Activated T-helper 1 cell treated with anti-CD3 and anti-CD28 coated beads, Interleukin-12 subunit alpha, Interleukin-12 subunit beta, Interleukin-2, Interleukin-4 antibody, amounts not matched to agents 30 ng/mL and 10 ng/mL and 1 ng/mL, durations not matched to agents 14 hours and 24 hours and 36 hours (primary cell): ENCODE data around the gene SQOR. TPM values are rescaled to one million over a fixed set of nuclear protein-coding genes. Genes with fewer than 3 reads are reported as not detected.

Source experiments
- DNase-seq: peaks from one replicate; pipeline ENCODE4 v3.0.0; 2021; ENCODE audit warnings: low spot score
- H3K27ac Mint-ChIP-seq: one replicate; pipeline ENCODE4 v1.8.0; 2021; ENCODE audit warnings: mild to moderate bottlenecking, mixed read lengths
- H3K27me3 Mint-ChIP-seq: one replicate; pipeline ENCODE4 v1.8.0; 2022; ENCODE audit warnings: mild to moderate bottlenecking, moderate library complexity, mixed read lengths; ENCODE audit not compliant: insufficient read depth
- H3K36me3 Mint-ChIP-seq: one replicate; pipeline ENCODE4 v1.8.0; 2021; ENCODE audit warnings: low read depth, mixed read lengths
- H3K4me1 Mint-ChIP-seq: one replicate; pipeline ENCODE4 v1.8.0; 2021; ENCODE audit warnings: low read depth, mixed read lengths
- H3K4me3 Mint-ChIP-seq: one replicate; pipeline ENCODE4 v1.8.0; 2021; ENCODE audit warnings: mild to moderate bottlenecking, moderate library complexity, mixed read lengths
- H3K9me3 Mint-ChIP-seq: one replicate; pipeline ENCODE4 v1.8.0; 2021; ENCODE audit warnings: mixed read lengths
- intact Hi-C: fragments of 100-400 bp; cut with micrococcal nuclease; formaldehyde crosslinking; loops from one replicate; pipeline ENCODE4 v1.15.1; 2024
- total RNA-seq: library from RNA; stranded (reverse); gene quantifications from 2 replicates; pipeline ENCODE4 v1.2.3, GENCODE V29; 2022

The SQOR gene
- total RNA-seq, 1 donor from 2014 or later = 96.0 TPM

DNA sequence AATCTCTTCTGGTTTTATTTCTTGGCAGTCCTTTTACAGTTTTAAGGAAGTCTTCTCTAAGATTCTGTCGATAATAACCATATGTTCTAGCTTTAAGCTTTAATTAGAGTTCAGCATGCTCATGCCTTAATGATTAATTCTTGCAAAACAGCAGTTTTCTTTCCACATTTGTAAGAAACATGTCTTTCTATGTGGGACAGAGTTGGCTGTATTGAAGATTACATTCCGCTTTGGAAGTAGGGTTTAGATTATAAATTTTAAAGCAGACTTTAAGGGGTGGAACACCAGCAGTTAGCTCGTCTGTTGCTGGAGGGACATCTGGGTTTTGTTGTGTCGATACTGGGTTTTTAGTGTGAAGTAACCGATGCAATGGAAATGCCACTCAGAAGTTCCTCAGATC is 35.3 kb downstream of the SQOR start:
- intact Hi-C loops = no loop called here
- Mint-ChIP-seq H3K4me1 (peaks cover 5% of the 10 kb centered on the region), H3K36me3 (peaks cover 51% of the 10 kb centered on the region), H3K27me3 (no peaks in the 10 kb centered on the region), H3K9me3 (peaks cover 3% of the 10 kb centered on the region), H3K27ac (peak overlapping the region; percentile 3), H3K4me3 (no peak overlapping the region)
- no peak for DNase-seq

DNA sequence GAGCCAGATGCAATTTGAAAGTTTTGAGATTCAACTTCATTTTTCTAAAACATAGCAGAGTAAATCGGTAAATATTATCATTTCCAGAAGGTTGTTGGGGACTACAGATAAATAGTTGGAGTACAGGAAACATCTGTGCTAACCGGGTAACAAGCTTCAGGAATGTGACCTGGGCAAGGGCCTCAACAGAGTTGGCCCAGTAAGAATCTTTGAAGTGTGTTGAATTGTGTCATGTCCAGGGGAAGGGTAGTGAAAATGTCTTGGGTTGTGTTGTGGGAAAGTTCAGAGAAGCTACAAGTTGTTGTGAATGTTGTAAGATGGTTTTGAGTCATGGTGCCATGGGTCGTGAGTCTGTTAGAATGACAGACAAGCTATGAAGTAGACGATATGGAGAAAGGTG is 35.7 kb downstream of the SQOR start:
- Mint-ChIP-seq H3K9me3 (peaks cover 3% of the 10 kb centered on the region), H3K27me3 (no peaks in the 10 kb centered on the region), H3K4me3 (no peak overlapping the region), H3K4me1 (peaks cover 5% of the 10 kb centered on the region), H3K27ac (peak overlapping the region; percentile 3), H3K36me3 (peaks cover 51% of the 10 kb centered on the region)
- DNase-seq = no peak
- intact Hi-C loops = no loop called here

DNA sequence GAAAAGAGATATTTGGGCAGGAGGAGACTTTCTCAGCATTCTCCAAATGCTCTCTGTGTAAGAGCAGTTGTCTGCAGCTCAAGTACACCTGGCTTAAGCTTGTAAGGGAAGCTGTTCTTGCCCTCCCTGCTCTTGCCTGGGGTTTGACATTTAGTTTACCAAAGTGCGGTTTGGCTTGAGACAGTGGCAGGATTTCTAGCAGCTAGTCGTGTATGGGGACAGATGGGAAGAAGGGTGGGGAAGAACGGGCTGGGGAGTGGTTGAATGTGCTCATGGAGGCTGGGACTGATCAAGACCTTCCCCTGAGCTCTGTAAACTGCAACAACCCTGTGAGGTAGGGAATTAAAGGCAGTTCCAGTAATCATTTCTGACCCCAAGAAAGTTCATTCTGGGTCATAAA is 39.8 kb downstream of the SQOR start:
- peaks cover 59% of the 10 kb centered on the region for H3K36me3 Mint-ChIP-seq

DNA sequence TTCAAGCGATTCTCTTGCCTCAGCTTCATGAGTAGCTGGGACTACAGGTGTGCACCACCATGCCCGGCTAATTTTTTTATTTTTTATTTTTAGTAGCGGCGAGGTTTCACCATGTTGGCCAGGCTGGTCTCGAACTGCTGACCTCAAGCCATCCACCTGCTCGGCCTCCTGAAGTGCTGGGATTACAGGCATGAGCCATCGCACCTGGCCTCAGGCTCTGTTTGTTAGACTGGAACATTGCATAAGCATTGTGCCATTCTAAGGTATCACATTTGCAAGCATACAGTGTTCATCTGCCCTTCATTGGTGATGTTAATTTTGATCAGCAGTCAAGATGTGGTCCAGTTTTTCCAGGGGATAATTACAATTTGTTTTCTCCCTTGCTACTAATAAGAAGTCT is 43.0 kb downstream of the SQOR start:
- no peaks in the 10 kb centered on the region for H3K9me3 Mint-ChIP-seq

More for the DNA sequence above, 39.8 kb downstream of the SQOR start:
- no peaks in the 10 kb centered on the region for H3K27me3 Mint-ChIP-seq
- no peaks in the 10 kb centered on the region for H3K9me3 Mint-ChIP-seq
- no peaks in the 10 kb centered on the region for H3K4me1 Mint-ChIP-seq
- no peak for DNase-seq
- H3K27ac Mint-ChIP-seq = no peak overlapping the region
- H3K4me3 Mint-ChIP-seq = no peak overlapping the region
- intact Hi-C loops = no loop called here

DNA sequence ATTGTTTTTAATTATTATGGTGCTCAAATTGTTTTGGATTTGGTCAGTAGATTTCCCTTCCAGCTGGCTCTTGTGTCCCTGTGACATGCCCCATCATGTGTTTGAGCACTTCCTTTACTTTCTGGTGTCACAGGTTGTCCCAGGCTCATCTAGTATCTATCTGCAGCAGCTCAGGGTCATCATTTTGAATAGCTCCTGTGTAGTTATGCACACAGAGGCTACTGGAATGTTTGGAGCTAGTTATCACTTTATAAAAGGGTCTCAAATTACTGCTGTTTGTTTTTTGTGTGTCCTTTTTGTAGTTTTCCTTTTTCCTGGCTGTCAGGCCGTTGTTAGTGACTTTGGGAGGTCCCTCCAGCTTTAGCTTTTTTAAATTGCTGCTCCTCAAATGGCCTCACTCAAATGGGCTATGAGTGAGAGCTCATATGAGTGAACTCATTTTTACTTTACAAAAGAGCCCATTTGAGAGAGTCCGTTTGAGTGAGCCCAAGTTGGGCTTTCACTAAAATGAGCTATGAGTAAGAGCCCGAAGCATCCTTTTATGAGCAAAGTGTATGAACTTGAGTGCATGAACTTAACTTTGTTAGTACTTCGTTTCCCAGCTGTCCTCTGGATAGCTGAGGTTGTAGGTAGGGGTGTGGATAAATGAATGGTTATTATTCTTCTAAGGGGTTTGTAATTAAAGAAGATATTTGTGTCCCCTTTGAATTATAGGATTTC is 43.8 kb downstream of the SQOR start:
- Mint-ChIP-seq H3K9me3 (no peaks in the 10 kb centered on the region), H3K4me3 (no peak overlapping the region), H3K4me1 (no peaks in the 10 kb centered on the region), H3K27me3 (no peaks in the 10 kb centered on the region), H3K36me3 (peaks cover 46% of the 10 kb centered on the region), H3K27ac (no peak overlapping the region)
- DNase-seq = no peak
- intact Hi-C loops = no loop called here

More for the DNA sequence above, 43.0 kb downstream of the SQOR start:
- Mint-ChIP-seq H3K27me3 (no peaks in the 10 kb centered on the region), H3K4me1 (no peaks in the 10 kb centered on the region), H3K27ac (no peak overlapping the region), H3K4me3 (no peak overlapping the region), H3K36me3 (peaks cover 52% of the 10 kb centered on the region)
- intact Hi-C loops = no loop called here
- no peak for DNase-seq

DNA sequence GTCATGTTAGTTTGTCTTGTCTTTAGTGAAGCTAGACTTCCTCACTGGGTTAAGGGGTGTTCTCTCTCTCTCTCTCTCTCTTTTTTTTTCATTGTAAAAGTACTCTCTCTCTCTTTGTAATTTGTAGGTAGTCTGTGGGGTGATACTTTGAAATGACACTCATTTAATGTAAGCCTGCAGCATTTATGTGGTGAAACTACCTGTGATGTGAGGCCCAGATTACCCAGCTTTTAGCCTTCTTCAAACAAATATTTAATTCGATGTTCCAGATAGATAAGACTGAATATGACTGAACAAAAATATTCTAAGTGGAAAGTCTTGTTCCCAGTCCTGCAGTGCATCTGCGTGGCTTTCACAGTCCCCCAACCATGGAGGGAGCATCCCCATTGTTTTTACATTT is 49.7 kb downstream of the SQOR start:
- Mint-ChIP-seq H3K9me3 (no peaks in the 10 kb centered on the region), H3K4me1 (no peaks in the 10 kb centered on the region), H3K27me3 (no peaks in the 10 kb centered on the region), H3K4me3 (no peak overlapping the region), H3K27ac (peak overlapping the region; percentile 36), H3K36me3 (peaks cover 41% of the 10 kb centered on the region)
- DNase-seq = no peak
- intact Hi-C loops = no loop called here

DNA sequence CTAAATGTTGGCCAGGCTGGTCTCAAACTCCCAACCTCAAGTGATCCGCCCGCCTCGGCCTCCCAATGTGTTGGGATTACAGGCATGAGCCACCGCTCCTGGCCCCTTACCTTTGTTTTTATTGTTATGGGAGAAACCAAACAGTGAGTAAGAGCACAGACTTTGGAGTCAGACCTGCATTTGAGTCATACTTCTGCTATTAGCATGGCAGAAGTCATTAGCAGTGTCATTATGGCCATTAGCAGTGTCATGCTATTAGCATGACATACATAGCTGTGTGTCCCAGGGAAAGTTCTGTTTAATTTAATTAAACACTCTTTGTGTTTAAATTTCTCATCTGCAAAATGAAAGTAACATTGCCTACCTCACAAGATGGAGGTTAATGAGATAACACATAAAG is 54.8 kb downstream of the SQOR start:
- Mint-ChIP-seq H3K4me1 (no peaks in the 10 kb centered on the region), H3K9me3 (no peaks in the 10 kb centered on the region), H3K27ac (no peak overlapping the region), H3K36me3 (peaks cover 46% of the 10 kb centered on the region), H3K4me3 (no peak overlapping the region), H3K27me3 (no peaks in the 10 kb centered on the region)
- intact Hi-C loops = no loop called here
- no peak for DNase-seq

DNA sequence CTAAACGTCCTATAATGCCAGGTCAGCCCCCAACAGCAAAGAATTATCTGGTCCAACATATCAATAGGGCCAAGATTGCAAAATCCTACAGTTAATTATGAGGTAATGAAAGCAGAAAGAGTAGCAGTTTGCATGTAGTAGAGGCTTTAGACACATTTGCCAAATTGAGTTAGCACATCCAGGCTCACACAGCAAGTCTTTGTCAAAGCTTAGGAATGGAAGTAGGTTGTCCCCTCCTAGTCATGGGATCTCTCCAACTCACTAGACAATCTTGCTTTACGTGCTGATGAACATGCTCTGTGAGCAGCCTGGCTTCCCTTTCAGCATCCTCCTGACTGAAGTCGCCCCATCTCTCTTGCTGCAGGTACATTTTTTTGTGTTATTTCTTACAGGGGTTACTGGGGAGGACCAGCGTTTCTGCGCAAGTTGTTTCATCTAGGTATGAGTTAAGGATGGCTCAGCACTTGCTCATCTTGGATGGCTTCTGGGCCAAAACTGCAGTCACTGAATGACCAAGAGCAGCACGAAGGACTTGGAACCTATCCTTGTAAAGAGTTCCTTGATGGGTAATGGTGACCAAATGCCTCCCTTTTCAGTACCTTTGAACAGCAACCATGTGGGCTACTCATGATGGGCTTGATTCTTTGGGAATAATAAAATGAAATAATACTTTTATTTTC is 55.9 kb downstream of the SQOR start:
- Mint-ChIP-seq H3K36me3 (peaks cover 39% of the 10 kb centered on the region), H3K9me3 (no peaks in the 10 kb centered on the region), H3K27me3 (no peaks in the 10 kb centered on the region), H3K27ac (no peak overlapping the region), H3K4me1 (no peaks in the 10 kb centered on the region), H3K4me3 (no peak overlapping the region)
- intact Hi-C loops = no loop called here
- DNase-seq = no peak

DNA sequence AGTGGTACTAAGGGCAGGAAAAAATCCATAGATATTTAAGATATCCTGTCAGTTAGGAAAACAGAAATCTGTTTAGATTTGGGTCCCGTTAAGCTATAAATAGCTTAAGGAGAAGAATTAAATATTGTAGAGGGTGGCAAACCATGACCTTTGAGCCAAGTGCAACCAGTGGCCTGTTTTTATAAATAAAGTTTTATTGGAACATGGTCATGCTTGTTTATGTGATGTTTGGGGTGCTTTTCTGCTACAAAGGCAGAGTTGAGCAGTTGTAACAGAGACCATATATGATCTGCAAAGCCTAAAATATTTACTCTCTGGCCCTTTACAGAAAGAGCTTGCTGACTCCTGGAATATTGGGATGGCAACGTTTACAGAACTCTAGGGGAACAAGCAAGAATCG is 66.3 kb downstream of the SQOR start:
- Mint-ChIP-seq H3K9me3 (no peaks in the 10 kb centered on the region), H3K27me3 (peaks cover 21% of the 10 kb centered on the region), H3K36me3 (no peaks in the 10 kb centered on the region), H3K4me1 (peaks cover 16% of the 10 kb centered on the region), H3K4me3 (no peak overlapping the region), H3K27ac (no peak overlapping the region)
- no peak for DNase-seq
- intact Hi-C loops = loop anchor here (10.0 kb wide), 1 partner anchor 246 kb away; no protein-coding TSS in a partner anchor

DNA sequence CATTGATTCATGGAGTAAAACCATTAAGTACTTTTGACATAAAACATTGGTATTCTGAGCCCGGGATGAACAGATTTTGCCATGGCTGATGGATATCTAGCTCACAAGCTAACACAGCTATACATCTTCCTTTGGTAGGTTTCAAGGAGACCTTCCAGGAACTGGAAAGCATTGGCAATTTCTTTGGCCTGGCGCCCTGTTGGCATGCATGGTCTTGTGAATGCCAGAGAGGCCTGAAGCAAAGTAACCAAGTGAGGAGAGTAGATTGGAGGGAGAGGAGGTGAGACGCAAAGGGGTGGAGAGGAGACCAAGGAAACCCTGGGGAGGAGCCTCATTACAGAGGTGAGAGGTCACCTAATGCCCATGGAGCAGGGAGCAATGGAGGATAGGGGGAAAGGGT is 67.2 kb downstream of the SQOR start:
- Mint-ChIP-seq H3K27me3 (peaks cover 21% of the 10 kb centered on the region), H3K27ac (no peak overlapping the region), H3K4me3 (no peak overlapping the region), H3K9me3 (no peaks in the 10 kb centered on the region), H3K4me1 (peaks cover 16% of the 10 kb centered on the region), H3K36me3 (no peaks in the 10 kb centered on the region)
- intact Hi-C loops = loop anchor here (10.0 kb wide), 1 partner anchor 247 kb away; no protein-coding TSS in a partner anchor
- no peak for DNase-seq

DNA sequence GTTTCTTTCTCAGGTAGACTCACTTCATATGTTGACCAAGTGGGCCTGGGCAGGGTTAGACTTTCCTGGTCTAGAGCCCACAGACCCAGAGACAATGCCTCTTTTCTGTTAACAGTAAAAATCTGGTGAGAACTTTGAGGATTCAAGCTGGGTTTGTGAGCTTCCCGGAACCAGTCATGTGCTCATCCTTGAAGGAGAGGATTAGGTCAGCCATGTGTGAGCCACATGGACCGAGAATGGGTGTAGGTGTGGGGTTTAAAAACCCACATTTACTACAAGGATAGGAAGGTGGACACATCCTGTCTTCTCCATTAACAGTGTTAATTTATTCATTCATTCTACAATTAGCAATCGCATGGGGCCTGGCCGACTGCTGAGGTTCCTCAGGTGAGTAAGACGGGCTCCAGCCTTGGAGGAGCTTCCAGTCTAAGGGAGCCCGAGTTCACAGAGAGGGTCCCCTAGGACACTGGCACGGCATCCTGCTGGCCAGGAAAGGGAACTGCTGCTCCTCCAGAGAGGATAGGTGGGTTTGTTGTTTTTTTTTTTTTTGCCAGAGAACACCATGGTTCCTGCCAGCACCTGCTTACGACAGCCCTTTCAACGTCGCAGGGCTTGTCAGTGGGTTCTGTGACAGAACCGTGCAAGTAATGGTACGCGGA is 69.0 kb downstream of the SQOR start:
- Mint-ChIP-seq H3K27me3 (peaks cover 21% of the 10 kb centered on the region), H3K36me3 (no peaks in the 10 kb centered on the region), H3K4me3 (peak overlapping the region; percentile 85), H3K9me3 (no peaks in the 10 kb centered on the region), H3K4me1 (peaks cover 16% of the 10 kb centered on the region), H3K27ac (no peak overlapping the region)
- DNase-seq = no peak
- intact Hi-C loops = loop anchor here (10.0 kb wide), 1 partner anchor 249 kb away; no protein-coding TSS in a partner anchor

DNA sequence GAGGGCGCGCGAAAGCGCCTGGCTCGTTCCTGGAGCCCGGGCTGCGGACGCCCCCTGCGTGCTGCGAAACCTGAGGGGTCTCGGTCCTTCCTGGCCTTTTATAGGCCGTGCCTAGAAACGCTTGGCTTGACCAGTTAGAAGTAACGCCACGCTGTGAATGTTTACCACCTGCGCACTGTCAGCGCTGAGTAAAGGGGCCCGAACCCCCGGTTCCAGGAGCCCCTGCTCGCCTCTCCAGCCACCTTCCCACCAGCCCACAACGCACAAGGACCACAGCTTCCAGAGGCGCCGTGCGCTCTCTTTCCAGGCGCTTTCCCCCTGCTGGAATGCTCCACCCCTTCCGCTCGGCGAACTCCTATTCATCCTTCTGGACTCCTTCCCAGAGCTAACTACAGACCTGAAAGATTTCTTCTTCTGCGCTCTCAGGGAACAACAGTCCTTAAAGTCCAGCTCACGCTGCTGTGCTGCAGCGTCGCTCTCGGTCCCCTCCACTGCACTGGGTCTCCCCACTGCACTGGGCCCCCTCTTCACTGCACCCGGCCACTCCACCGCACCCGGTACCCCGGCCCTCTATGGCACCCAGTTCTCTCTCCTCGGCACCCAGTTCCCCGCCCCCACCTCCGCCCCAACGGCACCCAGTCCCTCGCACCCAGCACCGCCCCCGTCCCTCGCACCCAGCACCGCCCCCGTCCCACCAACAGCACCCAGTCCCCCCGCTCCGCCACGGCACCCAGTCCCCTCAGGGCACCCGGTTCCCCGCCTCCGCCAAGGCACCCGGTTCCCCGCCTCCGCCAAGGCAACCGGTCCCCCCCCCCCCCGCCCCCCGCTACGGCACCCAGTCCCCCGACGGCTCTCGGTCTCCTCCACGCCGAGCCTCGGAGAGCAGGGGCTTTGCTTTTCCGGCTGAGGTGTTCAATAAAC is 69.8 kb downstream of the SQOR start:
- H3K27ac Mint-ChIP-seq = no peak overlapping the region
- peaks cover 16% of the 10 kb centered on the region for H3K4me1 Mint-ChIP-seq
- H3K9me3 Mint-ChIP-seq = no peaks in the 10 kb centered on the region
- intact Hi-C loops = loop anchor here (1.0 to 10.0 kb wide), 3 partner anchors 67 to 250 kb away; no protein-coding TSS in a partner anchor
- no peak for DNase-seq
- peak overlapping the region; percentile 86 for H3K4me3 Mint-ChIP-seq
- no peaks in the 10 kb centered on the region for H3K36me3 Mint-ChIP-seq
- H3K27me3 Mint-ChIP-seq = peaks cover 21% of the 10 kb centered on the region
